Breast epithelium (tissue), 4 donors: ENCODE data around the gene SETD6. TPM values are rescaled to one million over a fixed set of nuclear protein-coding genes. Genes with fewer than 3 reads are reported as not detected.

Source experiments
- DNase-seq, 2 donors: peaks; one replicate each; pipeline ENCODE4 v3.0.0-alpha.2; 2019; ENCODE audit warnings: low spot score in 2 of 2
- H3K27ac ChIP-seq, 2 donors: fragments of 200-600 bp; sonication (generic) in 1 of 2; one replicate each; pipeline ENCODE4 v1.5.1; 2016 to 2019; ENCODE audit warnings: mild to moderate bottlenecking in 1 of 2
- H3K27me3 ChIP-seq, 2 donors: fragments of 200-600 bp; sonication (generic) in 1 of 2; one replicate each; pipeline versions ENCODE4 v1.5.1 to v1.6.0; 2017 to 2019; ENCODE audit warnings: control low read depth in 1 of 2, mild to moderate bottlenecking in 1 of 2
- H3K36me3 ChIP-seq: fragments of 200-600 bp; one replicate; pipeline ENCODE4 v1.5.1; 2019
- H3K4me1 ChIP-seq, 2 donors: fragments of 200-600 bp; sonication (generic); one replicate each; pipeline ENCODE4 v1.5.1; 2016 to 2019; ENCODE audit warnings: control low read depth in 1 of 2
- H3K4me3 ChIP-seq, 3 donors: fragments of 200-600 bp; sonication (generic); 1 replicate in 2 of 3; 2 replicates in 1 of 3; pipeline ENCODE4 v1.5.1; 2016 to 2019; ENCODE audit warnings: mild to moderate bottlenecking in 3 of 3, moderate library complexity in 2 of 3
- H3K9me3 ChIP-seq, 2 donors: fragments of 200-600 bp; sonication (generic) in 1 of 2; one replicate each; pipeline ENCODE4 v1.5.1; 2016 to 2019; ENCODE audit warnings: control low read depth in 1 of 2
- POLR2A ChIP-seq: fragments of 450-650 bp; IDR thresholded peaks from one replicate; pipeline ENCODE4 v1.6.1; 2016; ENCODE audit warnings: antibody characterized with exemption, mild to moderate bottlenecking, moderate library complexity
- POLR2AphosphoS5 ChIP-seq, 3 donors: sonication (generic); formaldehyde crosslinking; IDR thresholded peaks; one replicate each; pipeline ENCODE4 v1.6.1; 2017; ENCODE audit warnings: antibody characterized with exemption in 3 of 3
- intact Hi-C: fragments of 100-400 bp; cut with DNase I; formaldehyde crosslinking; loops from one replicate; pipeline ENCODE4 v1.15.1; 2023; ENCODE audit warnings: low total_unique reads
- total RNA-seq, 3 donors: library from RNA; depleted of rRNA; stranded (reverse); fragments of >200 nt; gene quantifications; one replicate each; pipeline ENCODE4 v1.1.0, GENCODE V29; 2016
- TF ChIP-seq, protein P1 (sequence below), 3 donors: fragments of 450-650 bp; IDR thresholded peaks; one replicate each; pipeline ENCODE4 v1.5.1; 2016 to 2017; ENCODE audit warnings: antibody characterized with exemption in 3 of 3, mild to moderate bottlenecking in 3 of 3, moderate library complexity in 3 of 3

Gene SETD6
- total RNA-seq, 3 donors from 2014 or later = 20.8 to 47.3 (median 44.9) TPM

DNA sequence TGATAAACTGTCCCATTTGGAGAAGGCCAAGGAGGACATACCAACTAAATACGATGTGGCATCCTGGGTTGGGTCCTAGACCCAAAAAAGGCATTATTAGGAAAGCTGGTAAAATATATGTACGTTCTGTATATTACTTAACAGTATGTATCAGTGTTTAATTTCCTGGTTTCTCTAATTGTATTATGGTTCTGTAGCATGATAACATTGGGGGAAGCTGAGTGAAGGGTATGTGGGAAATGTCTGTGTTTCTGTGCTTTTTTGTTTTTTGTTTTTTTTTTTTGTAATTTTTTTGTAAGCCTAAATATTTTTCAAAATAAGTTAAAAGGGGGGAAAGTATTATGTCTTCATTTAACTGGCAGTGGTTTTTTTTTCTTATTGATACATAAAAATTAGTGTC lies 36.9 kb upstream of the SETD6 start:
- intact Hi-C loops = no loop called here
- no peaks in the 10 kb centered on the region for H3K9me3 ChIP-seq
- no peaks in the 10 kb centered on the region for H3K27me3 ChIP-seq
- H3K4me1 ChIP-seq = no peaks in the 10 kb centered on the region
- DNase-seq = no peak
- no peak overlapping the region for H3K27ac ChIP-seq
- no peak overlapping the region for H3K4me3 ChIP-seq
- no peaks in the 10 kb centered on the region for H3K36me3 ChIP-seq
- TF ChIP-seq, protein P1, sequence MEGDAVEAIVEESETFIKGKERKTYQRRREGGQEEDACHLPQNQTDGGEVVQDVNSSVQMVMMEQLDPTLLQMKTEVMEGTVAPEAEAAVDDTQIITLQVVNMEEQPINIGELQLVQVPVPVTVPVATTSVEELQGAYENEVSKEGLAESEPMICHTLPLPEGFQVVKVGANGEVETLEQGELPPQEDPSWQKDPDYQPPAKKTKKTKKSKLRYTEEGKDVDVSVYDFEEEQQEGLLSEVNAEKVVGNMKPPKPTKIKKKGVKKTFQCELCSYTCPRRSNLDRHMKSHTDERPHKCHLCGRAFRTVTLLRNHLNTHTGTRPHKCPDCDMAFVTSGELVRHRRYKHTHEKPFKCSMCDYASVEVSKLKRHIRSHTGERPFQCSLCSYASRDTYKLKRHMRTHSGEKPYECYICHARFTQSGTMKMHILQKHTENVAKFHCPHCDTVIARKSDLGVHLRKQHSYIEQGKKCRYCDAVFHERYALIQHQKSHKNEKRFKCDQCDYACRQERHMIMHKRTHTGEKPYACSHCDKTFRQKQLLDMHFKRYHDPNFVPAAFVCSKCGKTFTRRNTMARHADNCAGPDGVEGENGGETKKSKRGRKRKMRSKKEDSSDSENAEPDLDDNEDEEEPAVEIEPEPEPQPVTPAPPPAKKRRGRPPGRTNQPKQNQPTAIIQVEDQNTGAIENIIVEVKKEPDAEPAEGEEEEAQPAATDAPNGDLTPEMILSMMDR (IDR thresholded peaks at IDR 0.05) = no peak
- TF ChIP-seq POLR2A (no peak), POLR2AphosphoS5 (IDR thresholded peaks at IDR 0.05) (no peak)

DNA sequence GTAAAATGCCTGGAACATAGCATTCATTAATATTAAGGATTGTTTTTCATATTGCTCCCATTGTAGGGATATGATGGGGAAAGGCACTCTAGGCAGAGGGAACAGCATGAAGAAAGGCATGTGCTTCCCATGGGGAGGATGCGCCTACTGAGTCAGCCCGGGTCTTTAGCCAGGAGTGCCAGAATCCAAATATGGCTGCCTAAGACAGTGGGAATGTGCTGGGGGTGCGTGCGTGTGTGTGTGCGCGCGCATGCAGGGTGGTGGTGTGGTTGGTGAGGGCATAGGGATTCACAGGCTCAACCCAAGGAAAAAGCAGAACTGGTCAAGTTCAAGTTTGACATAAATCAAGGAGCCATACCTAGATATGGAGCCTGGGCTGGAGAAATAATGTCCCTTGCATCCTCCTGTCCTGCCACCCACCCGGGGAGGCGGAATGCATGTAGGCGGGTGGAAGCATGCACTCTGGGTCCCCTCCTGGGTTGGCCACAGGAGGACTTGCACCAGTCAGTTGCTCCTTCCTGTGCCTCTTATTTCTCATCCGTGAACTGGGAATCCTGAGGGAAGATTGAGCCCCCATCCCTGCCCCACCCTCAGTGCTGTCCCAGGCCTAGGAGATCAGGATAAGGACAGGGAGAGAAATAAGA lies 34.0 kb upstream of the SETD6 start:
- TF ChIP-seq POLR2A (no peak), POLR2AphosphoS5 (IDR thresholded peaks at IDR 0.05) (no peak)
- TF ChIP-seq, protein P1 (IDR thresholded peaks at IDR 0.05) = no peak
- Histone ChIP-seq H3K27ac (no peak overlapping the region), H3K36me3 (no peaks in the 10 kb centered on the region), H3K4me3 (no peak overlapping the region), H3K27me3 (peaks cover 0 to 5% of the 10 kb centered on the region in 2 donors), H3K4me1 (no peaks in the 10 kb centered on the region), H3K9me3 (no peaks in the 10 kb centered on the region)
- intact Hi-C loops = loop anchor here (10.0 kb wide), 1 partner anchor 147 kb away; no protein-coding TSS in a partner anchor
- no peak for DNase-seq

DNA sequence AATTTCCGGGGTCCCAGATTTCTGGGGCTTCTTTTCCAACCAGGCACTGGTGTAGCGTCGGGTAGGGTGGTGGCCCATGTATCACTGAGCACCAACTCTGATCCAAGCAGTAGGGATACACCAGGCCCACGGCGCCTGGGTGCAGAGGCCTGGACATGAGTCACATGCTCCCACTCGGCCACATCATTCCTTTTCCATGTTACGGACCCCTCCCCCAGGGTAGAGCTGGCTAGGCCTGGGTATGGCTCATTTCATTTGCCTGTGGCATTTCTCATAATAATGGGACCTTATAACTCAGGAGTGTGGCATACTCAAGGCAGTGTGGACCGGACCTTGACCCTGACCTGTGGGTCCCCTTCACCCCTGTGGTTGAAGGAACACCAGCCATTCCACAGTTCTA lies 33.4 kb upstream of the SETD6 start:
- Histone ChIP-seq H3K27me3 (peaks cover 0 to 5% of the 10 kb centered on the region in 2 donors), H3K27ac (no peak overlapping the region)
- intact Hi-C loops = loop anchor here (10.0 kb wide), 1 partner anchor 147 kb away; no protein-coding TSS in a partner anchor

DNA sequence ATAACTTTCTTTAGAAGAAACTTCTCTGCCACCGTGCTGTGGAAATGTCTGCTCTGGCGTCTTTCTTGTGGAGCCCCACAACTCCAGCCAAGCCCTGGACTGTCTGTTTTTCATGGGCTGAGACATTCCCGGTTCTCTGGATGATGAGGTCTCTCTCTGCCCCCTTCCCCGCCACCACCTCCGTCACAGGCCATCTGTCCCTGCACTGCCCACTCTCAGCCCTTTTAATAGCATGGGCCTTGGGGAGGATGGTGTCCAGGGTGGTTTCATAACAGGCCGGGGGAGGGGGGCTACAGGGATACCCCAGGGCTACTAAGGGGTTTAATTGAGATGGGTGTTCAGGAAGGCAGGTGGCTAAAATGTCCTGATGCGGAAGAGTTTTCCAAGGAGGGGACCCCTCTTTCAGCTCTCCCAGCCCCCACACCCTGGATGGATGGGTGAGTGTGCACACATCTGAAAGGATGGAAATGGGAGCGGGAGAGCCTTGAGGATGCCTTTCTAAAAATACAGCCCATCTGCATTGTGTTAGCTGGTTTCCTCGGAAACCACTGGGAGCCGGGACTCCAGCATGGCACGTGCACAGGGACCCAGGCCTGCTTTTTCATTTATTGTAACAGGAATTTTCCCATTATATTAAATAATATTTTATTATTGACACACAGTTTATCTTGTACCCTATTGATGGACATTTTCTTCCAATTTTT lies 30.0 kb upstream of the SETD6 start:
- H3K4me3 ChIP-seq = no peak overlapping the region
- H3K36me3 ChIP-seq = no peaks in the 10 kb centered on the region
- TF ChIP-seq POLR2AphosphoS5 (IDR thresholded peaks at IDR 0.05) = no peak
- no peak for TF ChIP-seq POLR2A
- TF ChIP-seq, protein P1 (IDR thresholded peaks at IDR 0.05) = no peak
- H3K9me3 ChIP-seq = no peaks in the 10 kb centered on the region
- no peak overlapping the region for H3K27ac ChIP-seq
- DNase-seq = no peak
- peaks cover 0 to 5% of the 10 kb centered on the region in 2 donors for H3K27me3 ChIP-seq
- intact Hi-C loops = loop anchor here (10.0 kb wide), 1 partner anchor 151 kb away; no protein-coding TSS in a partner anchor
- H3K4me1 ChIP-seq = no peaks in the 10 kb centered on the region

More for the DNA sequence above, 33.4 kb upstream of the SETD6 start:
- Histone ChIP-seq H3K4me1 (no peaks in the 10 kb centered on the region), H3K36me3 (no peaks in the 10 kb centered on the region), H3K9me3 (no peaks in the 10 kb centered on the region), H3K4me3 (no peak overlapping the region)
- TF ChIP-seq, protein P1 (IDR thresholded peaks at IDR 0.05) = no peak
- TF ChIP-seq POLR2A (no peak), POLR2AphosphoS5 (IDR thresholded peaks at IDR 0.05) (no peak)
- no peak for DNase-seq
